ENCODE measurements around the gene PKP4. TPM values are rescaled to one million over a fixed set of nuclear protein-coding genes. Genes with fewer than 3 reads are reported as not detected.

The PKP4 gene
- total RNA-seq, 1 experiment from 2014 or later, result 67.7 TPM

GRCh38 chr2:158635961-158636601 is 179.3 kb downstream of the PKP4 start:
- Histone ChIP-seq H3K36me3 (ENCODE audit: insufficient read depth, low read length, poor library complexity, severe bottlenecking) (peaks cover 14% of the 10 kb centered on the region), H3K9me3 (ENCODE audit: low read depth, low read length, poor library complexity, severe bottlenecking) (no peaks in the 10 kb centered on the region), H3K27ac (ENCODE audit: low read depth, low read length, poor library complexity, severe bottlenecking) (no peak overlapping the region), H3K4me3 (ENCODE audit: low read depth, low read length, poor library complexity, severe bottlenecking) (no peak overlapping the region), H3K4me1 (ENCODE audit: insufficient read depth, low read length, poor library complexity, severe bottlenecking) (peaks cover 22% of the 10 kb centered on the region), H3K27me3 (replicated peaks; ENCODE audit: insufficient read depth, low read depth, low read length, poor library complexity) (no peaks in the 10 kb centered on the region)
- POLR2A ChIA-PET (ENCODE audit: low non-redundant PET), result no interaction called here
- no peak for DNase-seq (ENCODE audit: low spot score)
- no peak for TF ChIP-seq CTCF (conservative IDR thresholded peaks at IDR 0.05; ENCODE audit: low read depth, low read length)
- no peak for TF ChIP-seq EZH2 (IDR thresholded peaks at IDR 0.05; ENCODE audit: borderline replicate concordance, low read depth, low read length, poor library complexity, severe bottlenecking)
- no TSS peak for BruUV-seq (replicated peaks)
- CTCF ChIA-PET, result no interaction called here
- intact Hi-C loops (cut with micrococcal nuclease; ENCODE audit: unreplicated experiment), result no loop called here

- POLR2A ChIA-PET (ENCODE audit: low non-redundant PET), result no interaction called here
- BruUV-seq (replicated peaks), result no TSS peak
- peaks cover 22% of the 10 kb centered on the region for H3K4me1 ChIP-seq (ENCODE audit: insufficient read depth, low read length, poor library complexity, severe bottlenecking)
- no peaks in the 10 kb centered on the region for H3K27me3 ChIP-seq (replicated peaks; ENCODE audit: insufficient read depth, low read depth, low read length, poor library complexity)
- no peaks in the 10 kb centered on the region for H3K9me3 ChIP-seq (ENCODE audit: low read depth, low read length, poor library complexity, severe bottlenecking)
- CTCF ChIA-PET, result no interaction called here
- no peak for TF ChIP-seq EZH2 (IDR thresholded peaks at IDR 0.05; ENCODE audit: borderline replicate concordance, low read depth, low read length, poor library complexity, severe bottlenecking)
- no peak for TF ChIP-seq CTCF (conservative IDR thresholded peaks at IDR 0.05; ENCODE audit: low read depth, low read length)
- no peak for DNase-seq (ENCODE audit: low spot score)
- peaks cover 14% of the 10 kb centered on the region for H3K36me3 ChIP-seq (ENCODE audit: insufficient read depth, low read length, poor library complexity, severe bottlenecking)
- H3K27ac ChIP-seq (ENCODE audit: low read depth, low read length, poor library complexity, severe bottlenecking), result no peak overlapping the region
- intact Hi-C loops (cut with micrococcal nuclease; ENCODE audit: unreplicated experiment), result no loop called here
- no peak overlapping the region for H3K4me3 ChIP-seq (ENCODE audit: low read depth, low read length, poor library complexity, severe bottlenecking)
These were observed 180.6 kb downstream of the PKP4 start for GRCh38 chr2:158637357-158637756.

GRCh38 chr2:158644139-158644538 is 187.4 kb downstream of the PKP4 start:
- Histone ChIP-seq H3K36me3 (ENCODE audit: insufficient read depth, low read length, poor library complexity, severe bottlenecking) (no peaks in the 10 kb centered on the region), H3K4me1 (ENCODE audit: insufficient read depth, low read length, poor library complexity, severe bottlenecking) (no peaks in the 10 kb centered on the region), H3K27ac (ENCODE audit: low read depth, low read length, poor library complexity, severe bottlenecking) (no peak overlapping the region), H3K4me3 (ENCODE audit: low read depth, low read length, poor library complexity, severe bottlenecking) (no peak overlapping the region), H3K9me3 (ENCODE audit: low read depth, low read length, poor library complexity, severe bottlenecking) (no peaks in the 10 kb centered on the region), H3K27me3 (replicated peaks; ENCODE audit: insufficient read depth, low read depth, low read length, poor library complexity) (no peaks in the 10 kb centered on the region)
- DNase-seq (ENCODE audit: low spot score), result no peak
- ChIA-PET POLR2A (ENCODE audit: low non-redundant PET) (interaction anchor here (0.6 kb wide), 1 partner anchor 676 kb away, joined by 3 read pairs; no protein-coding TSS in a partner anchor), CTCF (no interaction called here)
- no peak for TF ChIP-seq EZH2 (IDR thresholded peaks at IDR 0.05; ENCODE audit: borderline replicate concordance, low read depth, low read length, poor library complexity, severe bottlenecking)
- TF ChIP-seq CTCF (conservative IDR thresholded peaks at IDR 0.05; ENCODE audit: low read depth, low read length), result no peak
- intact Hi-C loops (cut with micrococcal nuclease; ENCODE audit: unreplicated experiment), result no loop called here
- BruUV-seq (replicated peaks), result no TSS peak

Data from A673 (cell line).